Cardiac septum (tissue), 1 donor: ENCODE data around the gene POFUT2. TPM values are rescaled to one million over a fixed set of nuclear protein-coding genes. Genes with fewer than 3 reads are reported as not detected.
"Not testable (repeated sequence)": the region's sequence is repeated elsewhere in the genome, so short reads cannot be mapped to it uniquely, and the experiment has no call there.

Experiments
- DNase-seq: peaks from one replicate; pipeline ENCODE4 v3.0.0-alpha.2; 2020; ENCODE audit warnings: low spot score
- intact Hi-C: fragments of 100-400 bp; cut with DNase I; formaldehyde crosslinking; loops from one replicate; pipeline ENCODE4 v1.14.0; 2022
- total RNA-seq: library from RNA; stranded (reverse); fragmentation: NEBNext Ultra II Directional; extraction: Animal tissue kit (Norgen Biotek cat#: 25700); gene quantifications from one replicate; pipeline ENCODE4 v1.2.1, GENCODE V29; 2021
- donor health status: DM: no; HTN: no; CAD: no.

POFUT2 gene
- total RNA-seq, 1 donor from 2014 or later: 20.1 TPM

DNA sequence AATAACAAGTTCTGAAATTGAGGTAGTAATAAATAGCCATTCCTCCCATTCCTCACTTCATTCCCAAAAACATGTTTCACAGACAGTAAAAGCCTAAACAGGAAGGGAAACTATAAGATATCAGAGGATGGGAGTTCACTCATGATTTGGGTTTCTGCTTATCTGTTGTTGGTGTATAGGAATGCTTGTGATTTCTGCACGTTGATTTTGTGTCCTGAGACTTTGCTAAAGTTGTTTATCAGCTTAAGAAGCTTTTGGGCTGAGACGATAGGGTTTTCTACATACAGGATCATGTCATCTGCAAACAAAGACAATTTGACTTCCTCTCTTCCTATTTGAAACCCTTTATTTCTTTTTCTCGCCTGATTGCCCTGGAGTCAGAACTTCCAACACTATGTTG lies 26.0 kb upstream of the POFUT2 start:
- intact Hi-C loops: no loop called here
- DNase-seq: no peak

DNA sequence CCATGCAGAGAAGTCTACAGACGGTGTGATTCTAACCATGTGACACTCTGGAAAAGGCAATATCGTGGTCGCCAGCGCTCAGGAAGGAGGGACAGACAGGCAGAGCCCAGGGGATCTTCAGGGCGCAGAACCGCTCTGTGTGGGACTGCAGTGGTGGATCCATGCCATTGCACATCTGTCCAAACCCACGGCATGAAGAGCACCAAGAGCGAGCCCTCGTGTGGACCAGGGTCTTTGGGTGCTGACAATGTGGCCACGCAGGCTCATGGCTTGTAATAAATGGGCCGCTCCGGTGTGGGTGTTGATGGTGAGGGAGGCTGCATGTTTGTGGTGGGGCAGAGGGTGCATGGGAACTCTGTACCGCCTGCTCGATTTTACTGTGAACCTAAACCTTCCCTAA lies 25.3 kb upstream of the POFUT2 start:
- no peak for DNase-seq
- intact Hi-C loops: no loop called here

DNA sequence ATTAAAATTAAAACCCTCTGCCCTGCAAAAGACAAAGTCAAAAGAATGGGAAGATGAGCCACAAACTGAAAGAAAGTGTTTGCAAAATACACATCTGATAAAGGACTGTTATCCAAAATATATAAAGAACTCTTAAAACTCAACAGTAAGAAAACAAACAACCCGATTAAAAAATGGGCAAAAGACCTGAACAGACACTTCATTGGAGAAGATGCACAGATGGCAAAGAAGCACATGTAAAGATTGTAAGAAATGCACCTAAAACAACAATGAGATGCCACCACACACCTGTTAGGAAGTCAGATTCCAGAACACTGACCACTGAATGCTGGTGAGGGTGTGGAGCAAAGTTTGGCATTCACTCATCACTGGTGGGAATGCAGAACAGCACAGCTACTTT lies 24.6 kb upstream of the POFUT2 start:
- no peak for DNase-seq
- intact Hi-C loops: no loop called here

DNA sequence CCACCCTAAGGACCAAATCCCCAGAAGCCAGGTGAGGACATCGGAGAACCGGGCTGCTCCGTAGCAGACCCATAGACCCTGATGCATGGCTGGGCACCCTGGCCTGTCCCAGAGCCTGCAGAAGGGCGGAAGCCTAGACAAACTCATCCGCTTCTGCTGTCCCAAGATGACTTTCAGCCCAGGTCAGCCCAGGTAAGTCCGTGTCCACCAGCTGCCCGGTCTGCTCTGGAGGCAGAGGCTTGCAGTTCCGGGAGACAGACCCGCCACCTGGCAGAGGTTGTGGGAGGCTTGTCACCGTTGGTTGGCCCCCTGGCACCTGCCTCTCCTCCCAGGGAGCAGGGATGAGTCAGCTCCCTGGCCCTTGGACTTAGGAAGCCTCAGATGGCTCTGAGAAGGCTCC lies 22.8 kb upstream of the POFUT2 start:
- peak; percentile 59 for DNase-seq
- intact Hi-C loops: no loop called here

DNA sequence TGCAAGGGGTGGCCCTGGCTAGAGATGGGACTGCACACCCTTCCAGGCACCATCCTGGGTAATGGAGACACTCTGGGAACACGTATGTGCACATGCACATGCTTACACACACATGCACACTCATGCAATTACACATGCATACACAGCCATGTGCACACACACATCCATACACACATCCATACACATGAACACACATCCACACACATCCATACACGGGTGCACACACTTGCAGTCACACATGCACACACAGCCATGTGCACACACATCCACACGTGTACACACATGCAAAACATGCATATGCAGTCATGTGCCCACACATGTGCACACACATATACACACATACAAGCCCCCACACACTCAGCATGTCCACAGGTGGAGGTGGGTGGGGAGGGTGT lies 22.3 kb upstream of the POFUT2 start:
- DNase-seq: no peak
- intact Hi-C loops: no loop called here

DNA sequence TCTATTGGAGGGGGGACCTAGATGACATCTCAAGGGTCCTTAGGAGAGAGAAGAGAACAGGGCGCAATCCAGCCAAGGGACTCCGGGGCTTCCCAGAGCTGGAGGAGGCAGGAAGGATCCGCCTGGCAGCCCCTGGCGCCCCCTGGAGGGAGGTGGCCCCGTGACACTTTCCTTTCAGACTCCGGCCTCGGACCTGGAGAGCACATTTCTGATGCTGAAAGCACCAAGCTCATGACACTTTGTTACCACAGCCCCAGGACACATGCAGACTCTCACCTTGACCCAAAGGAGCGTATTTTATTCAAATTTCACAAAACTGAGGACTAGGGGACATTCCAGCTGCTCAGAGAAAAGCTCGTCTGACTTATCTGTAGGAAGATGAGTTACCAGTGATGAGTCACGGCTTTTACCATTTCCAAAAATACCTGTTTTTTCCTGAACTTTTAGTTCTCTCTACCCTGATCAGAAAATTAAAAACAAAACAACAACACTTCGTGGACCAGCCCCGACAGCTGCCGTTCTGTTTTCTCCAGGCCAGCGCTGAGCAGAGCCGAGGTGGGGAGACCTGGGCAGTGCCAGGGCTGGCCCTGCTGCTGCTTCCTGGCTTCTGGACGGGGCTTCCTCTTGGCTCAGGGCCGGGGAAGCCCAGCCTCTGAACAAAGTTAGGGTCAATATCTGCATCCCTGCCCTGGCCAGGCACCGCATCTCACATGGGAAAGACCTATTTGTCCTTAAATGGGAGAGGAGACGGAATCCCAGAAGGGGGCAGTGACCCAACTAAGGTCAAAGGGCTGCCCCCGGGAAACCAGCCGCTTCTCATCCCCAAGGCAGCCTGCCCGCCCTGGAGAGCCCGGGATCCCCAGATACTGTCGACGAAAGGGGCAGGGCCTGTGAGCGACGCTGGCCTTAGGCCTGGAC lies 21.6 kb upstream of the POFUT2 start:
- intact Hi-C loops: no loop called here
- DNase-seq: peak; percentile 77

DNA sequence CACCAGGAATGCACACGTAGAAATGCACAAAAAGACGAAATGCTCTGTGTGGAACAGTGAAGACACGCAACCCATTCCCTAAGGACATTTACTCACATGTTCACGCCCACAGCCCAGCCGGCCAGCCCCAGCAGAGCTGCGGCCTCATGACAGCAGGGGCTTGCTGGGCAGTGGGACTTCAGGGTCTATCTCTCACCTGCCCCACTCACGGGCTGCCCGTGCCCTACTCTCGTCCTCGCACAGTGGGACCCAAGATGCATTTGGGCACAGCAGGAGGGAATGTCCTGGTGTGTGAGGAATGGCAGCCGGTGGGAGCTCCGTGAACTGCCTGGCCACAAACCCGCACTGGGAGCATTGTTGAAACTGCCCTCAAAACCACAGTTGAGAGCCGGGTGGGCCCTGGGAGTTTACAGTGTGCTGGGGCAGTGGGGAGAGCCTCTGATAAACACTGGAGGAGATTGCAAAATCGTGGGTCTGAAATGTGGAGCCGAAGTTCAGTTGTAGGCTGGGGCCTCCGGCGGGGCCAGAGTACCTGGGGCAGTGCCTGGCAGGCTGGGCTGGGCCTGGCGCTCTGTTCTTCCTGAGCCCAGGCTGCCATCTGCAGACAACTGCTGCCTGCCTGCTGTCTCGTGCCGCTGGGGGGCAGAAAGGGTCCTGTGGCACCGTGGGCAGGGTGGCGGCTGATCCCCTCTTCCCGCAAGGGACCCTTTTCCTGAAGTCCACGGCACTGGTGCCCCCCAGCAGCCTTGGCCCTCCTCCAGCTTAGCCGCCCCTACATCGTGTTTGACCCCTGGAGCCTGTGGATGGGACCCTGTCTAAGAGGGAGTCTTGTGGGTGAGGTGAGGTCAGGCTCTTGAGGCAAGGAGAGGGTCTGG lies 20.7 kb upstream of the POFUT2 start:
- intact Hi-C loops: no loop called here
- DNase-seq: peak; percentile 73

DNA sequence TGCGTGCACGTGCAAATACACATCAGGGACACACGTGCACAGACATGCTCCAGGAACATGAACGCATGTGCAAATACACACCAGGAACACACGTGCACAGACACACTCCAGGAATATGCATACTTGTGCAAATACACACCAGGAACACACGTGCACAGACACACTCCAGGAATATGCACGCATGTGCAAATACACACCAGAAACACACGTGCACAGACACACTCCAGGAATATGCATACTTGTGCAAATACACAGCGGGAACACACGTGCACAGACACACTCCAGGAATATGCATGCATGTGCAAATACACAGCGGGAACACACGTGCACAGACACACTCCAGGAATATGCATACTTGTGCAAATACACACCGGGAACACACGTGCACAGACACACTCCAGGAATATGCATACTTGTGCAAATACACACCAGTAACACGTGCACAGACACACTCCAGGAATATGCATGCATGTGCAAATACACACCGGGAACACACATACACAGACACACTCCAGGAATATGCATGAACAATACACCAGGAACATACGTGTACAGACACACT lies 20.0 kb upstream of the POFUT2 start:
- intact Hi-C loops: not testable (repeated sequence)
- peak; percentile 46 for DNase-seq

DNA sequence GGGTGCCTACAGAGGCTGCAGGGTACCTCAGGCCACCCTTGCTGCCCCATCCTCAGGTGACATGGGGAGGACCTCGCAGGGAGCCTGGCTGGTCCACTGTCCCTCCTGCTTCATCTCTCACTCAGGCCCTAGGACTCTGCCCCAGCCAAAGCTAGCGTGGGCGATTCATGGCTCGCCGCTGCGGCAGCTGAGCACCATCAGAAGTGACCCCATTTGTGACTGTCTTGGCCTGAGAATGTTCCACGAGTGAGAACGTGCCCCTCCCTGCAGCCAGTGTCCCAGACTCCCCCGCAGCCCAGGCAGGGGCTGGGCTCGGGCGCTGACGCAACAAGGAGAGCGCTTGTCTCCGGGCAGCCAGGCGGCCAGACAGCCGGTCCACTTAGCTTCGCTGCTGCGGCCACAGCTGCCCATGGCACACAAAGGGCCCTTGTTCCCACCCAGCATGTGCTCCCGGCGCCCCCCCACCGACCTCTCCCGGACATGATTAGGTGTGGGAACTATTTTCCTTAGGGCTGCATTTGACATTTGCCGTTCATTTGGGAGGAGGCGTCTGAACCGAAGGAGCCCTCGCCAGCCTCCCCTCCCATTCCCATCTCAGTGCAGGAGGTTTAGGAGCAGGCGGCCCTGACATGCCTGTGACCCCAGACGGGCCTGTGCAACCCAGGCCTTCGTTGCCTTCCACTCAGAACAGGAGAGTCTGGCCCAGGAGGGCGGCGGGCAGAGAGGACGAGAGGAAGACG lies 19.3 kb upstream of the POFUT2 start:
- intact Hi-C loops: no loop called here
- DNase-seq: peak; percentile 85

DNA sequence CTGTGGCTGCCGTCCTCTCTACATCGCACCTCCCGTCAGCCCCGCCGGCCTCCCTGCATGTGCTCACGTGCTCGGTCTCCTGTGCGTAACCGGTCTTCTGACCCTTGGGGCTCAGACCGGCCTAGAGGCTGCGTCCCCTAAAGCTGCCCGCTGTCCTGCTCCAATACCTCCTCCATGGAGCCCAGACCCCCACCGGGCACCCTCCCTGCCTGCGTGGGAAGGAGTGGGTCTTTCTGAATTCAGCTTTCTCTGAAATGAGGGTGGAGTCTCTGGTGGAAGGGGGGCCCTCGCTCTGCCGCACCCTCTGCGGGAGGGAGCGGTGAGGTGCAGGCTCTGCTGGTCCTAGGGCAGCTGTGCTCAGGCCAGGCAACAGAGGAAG lies 18.7 kb upstream of the POFUT2 start:
- intact Hi-C loops: no loop called here
- peak; percentile 69 for DNase-seq

DNA sequence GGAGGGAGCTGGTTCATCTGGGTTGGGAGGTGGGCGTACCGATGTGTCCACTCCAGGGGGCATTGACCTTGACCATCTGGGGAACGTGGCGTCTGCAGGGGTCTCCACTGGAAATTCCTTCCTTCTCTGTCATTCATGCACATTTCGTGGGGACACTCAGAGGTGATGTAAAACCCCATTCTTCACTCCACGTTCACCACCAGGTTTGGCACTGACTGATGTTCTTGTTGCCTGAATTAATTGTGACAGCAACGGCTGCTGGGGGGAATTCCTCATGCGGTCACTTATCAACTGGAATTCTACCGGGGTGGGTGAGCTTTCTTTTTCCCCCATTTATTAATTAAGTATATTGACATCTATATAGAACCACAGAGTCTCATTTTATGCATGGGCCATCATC lies 18.1 kb upstream of the POFUT2 start:
- peak; percentile 24 for DNase-seq
- intact Hi-C loops: no loop called here

DNA sequence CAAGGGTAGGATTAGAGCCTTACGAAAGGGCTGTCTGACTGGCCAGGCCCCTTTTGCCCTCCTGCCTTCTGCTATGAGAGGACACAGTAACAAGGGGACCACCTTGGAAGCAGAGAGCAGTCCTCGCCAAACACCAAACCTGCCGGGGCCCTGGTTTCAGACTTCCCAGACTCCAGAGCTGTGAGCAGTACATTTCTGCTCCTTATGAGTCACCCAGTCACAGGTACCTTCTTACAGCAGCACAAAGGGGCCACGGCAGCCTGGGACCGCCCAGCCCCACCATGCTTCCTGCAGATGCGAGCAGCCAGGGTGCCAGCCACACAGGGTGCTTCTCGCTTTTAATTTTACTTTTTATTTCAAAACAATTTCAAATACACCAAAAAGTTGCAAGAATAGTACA lies 17.2 kb upstream of the POFUT2 start:
- DNase-seq: peak; percentile 39
- intact Hi-C loops: no loop called here

DNA sequence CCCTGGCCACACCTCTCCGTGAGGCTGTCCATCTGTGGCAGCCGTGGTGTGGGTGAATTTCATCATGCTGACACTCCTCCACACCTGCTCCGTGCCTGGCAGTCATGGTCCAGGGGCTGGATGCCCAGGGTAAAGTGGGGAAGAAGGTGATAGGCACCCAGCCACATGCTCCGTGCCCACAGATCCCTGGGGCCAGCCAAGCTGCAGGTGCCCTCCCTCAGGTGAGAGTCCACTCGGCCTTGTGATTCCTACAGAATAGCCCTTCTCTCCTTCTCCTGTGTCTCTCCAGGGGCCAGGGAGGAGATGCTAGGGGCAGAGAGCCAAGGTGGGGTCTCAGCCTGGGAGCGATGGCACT lies 16.8 kb upstream of the POFUT2 start:
- intact Hi-C loops: no loop called here
- no peak for DNase-seq

DNA sequence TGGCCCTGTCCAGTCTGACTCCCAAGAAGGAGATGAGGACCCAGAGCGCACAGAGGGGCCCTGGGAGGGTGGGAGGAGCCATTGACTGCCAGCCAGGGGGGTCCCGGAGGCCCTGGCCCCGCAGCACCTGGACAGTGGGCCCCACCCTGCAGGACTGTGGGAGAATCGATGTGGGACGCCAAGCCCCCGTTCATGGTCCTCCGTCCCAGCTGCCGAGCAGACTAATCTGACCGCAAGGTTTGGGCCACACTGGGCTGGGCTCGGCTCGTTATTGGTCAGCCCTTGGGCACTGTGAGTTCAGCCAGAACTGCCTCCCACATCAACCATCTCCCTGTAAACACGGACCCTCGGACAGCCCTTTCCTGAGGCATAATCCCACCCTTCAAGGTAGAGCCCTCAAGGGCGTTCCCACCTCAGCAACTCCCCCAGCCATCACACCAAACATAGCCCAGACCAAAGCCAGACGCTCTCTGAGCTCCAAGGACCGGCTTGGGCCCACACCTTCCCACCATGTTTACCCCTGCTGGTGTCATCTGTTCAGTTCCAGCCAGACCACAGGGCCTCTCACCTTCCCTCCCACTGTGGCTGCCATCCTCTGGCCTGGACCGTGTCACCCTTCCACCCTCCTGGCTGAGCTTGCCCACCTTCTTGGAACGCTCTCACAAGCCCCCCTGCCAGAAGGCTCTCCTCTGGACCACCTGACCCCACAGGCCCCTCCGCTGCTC lies 16.2 kb upstream of the POFUT2 start:
- intact Hi-C loops: loop anchor here (2.0 kb wide), 2 partner anchors 15 to 61 kb away; no protein-coding TSS in a partner anchor
- peak; percentile 68 for DNase-seq

DNA sequence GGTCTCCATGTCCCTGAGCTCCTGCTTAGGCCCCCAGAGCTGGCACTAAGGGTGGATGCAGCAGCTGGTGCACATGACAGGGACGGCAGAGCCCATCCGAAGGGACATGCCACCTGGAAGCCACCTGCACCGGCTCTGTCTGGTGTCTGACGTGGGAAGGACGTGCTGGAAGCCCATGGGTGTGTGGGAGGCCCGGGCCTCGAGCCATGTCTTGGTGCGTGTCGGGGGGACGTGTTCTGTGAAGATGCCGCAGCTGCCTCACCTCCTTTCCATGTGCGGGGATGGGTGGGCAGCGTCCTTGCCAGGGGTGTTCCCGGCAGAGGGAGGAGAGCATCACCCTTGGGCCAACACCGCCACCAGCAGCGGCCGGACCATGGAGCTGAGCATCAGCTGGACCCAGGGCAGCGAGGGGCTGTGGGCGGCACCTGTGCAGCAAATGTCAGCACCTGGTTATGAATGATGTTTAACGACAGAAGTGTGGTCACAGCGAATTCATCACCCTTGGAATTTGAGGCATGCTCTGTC lies 15.5 kb upstream of the POFUT2 start:
- DNase-seq: peak; percentile 71
- intact Hi-C loops: loop anchor here (2.0 kb wide), 2 partner anchors 16 to 62 kb away; no protein-coding TSS in a partner anchor

DNA sequence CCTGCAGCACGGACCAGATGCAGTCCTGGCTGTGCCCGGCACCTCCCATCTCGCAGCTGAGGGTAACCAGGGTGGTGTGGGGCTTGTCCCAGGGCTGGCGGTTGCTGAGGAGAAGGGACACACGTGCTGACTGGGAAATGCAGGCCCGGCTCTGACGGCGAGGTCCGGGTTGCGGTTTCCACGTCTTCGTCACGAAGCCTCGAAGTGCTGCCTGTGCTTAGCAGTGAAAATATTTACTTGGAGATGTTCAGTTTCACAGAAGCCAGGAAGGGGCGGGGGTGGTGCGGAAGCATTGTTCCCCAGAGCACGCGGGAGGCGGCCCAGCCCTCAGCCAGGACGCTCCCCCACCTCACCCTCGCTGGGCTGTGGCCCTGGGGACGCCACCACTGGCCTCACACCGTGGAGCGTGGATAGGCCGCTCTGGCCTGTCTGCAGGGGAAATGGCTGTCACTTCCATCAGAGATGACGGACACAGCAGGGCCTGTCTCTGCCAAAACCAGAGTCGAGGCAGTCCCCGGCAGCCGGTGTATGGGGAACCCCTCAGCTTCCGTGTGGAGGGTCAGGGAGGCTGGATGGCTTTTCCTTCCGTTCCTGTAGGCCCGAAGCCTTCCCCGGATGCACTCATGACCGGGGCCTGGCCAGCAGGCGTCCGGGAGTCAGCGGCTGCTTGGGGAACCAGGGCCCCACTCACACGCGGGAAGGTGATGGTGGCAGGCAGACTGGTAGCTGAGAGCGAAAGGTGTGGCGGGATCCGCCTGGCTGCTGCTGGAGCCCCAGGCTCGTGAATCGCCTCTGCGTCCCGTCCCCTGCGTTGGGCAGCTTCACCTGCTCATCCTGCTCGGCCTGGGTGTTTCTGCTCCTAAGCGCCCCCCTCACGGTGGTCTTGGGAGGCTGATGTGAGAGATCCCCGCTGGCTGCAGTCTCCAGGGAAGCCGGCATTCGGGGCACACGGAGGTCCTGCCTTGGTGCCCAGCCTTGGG lies 14.7 kb upstream of the POFUT2 start:
- intact Hi-C loops: loop anchor here (2.0 kb wide), 2 partner anchors 16 to 62 kb away; no protein-coding TSS in a partner anchor
- DNase-seq: peak; percentile 88

DNA sequence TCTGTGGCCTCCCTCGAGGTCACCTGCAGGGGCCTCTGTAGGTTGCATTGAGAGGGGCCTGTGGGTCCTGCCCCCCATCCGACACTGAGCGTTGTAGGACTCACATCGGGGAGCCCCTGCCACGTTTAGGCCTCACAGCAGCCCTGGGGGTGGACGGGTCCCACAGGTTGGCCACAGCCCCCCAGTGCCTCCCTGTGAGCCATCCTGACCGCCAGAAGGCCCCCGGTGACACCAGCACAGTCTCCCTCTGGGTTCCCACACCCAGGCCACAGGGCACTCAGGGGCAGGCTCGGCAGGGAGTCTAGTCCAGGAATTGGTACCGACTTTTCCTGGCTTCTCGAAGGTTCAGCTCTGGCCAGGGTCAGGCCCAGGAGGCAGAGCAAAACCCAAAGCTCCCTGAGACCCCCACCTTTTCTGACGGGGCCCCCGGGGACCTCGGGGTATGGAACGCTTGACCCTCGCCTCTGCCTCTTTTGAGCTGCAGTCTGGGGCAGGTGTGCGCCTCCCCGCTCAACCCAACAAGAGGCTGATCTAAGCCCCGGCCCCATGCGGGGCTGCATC lies 13.9 kb upstream of the POFUT2 start:
- no peak for DNase-seq
- intact Hi-C loops: loop anchor here (2.0 kb wide), 3 partner anchors 17 to 63 kb away; no protein-coding TSS in a partner anchor
